GM12874 (cell line): ENCODE results near the gene AGAP3.

Experiments
- CTCF ChIP-seq: IDR thresholded peaks from 2 replicates; pipeline ENCODE4 v1.5.1; 2011; ENCODE audit warnings: low read depth, mild to moderate bottlenecking, control low read depth, low read length, moderate library complexity; ENCODE audit not compliant: insufficient read depth

The AGAP3 gene

DNA sequence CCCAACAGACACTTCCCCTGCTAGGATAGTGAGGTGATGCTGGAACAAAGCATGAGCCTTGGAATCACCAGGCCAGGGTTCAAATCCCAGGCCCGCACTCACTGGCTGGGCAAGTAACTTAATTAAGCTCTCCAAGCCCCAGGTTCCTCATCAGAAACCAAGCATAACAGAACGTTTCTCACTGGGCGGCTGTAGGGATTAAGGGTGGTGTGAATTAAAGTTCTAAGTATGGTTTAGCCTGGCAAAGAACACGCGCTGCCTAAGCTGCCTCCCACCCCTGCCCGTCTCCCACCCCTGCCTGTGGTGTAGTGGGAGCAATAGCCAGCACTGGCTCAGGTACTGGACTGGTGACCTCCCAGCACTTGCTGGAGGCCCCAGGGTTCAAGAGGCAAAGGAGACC lies 21.3 kb upstream of the AGAP3 start:
- TF ChIP-seq CTCF, result no peak

GRCh38 chr7:151065516-151065915 lies 20.8 kb upstream of the AGAP3 start:
- TF ChIP-seq CTCF, result no peak

- no peak for TF ChIP-seq CTCF
Measured at GRCh38 chr7:151066273-151066974, 19.9 kb upstream of the AGAP3 start.

DNA sequence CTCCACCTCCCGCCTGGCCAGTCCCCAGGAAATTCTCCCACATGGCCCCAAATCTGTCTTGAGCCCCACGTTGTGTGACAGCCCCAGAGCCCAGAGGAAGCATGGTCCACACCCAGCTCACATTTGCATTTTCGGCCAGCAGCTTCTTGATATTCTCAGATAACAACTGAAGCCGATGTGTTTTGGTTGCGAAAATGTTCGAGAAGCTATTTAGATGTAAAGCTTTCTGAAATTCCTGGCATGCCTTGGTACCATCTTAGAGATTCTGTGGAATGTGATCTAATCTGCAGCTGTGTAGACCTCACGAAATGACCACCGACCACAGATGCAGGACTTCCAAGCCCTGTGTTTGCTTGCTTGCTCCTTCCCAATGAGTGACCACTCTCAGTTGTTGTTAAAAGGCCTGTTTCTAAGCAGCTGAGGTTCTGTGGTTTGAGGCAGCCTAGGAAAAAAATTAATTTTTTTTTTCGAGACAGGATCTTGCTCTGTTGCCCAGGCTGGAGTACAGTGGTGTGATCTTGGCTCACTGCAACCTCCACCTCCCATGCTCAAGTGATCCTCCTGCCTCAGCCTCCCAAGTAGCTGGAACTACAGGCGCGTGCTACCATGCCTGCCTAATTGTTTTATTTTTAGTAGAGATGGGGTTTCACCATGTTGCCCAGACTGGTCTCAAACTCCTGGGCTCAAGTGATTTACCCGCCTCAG lies 18.1 kb upstream of the AGAP3 start:
- no peak for TF ChIP-seq CTCF

DNA sequence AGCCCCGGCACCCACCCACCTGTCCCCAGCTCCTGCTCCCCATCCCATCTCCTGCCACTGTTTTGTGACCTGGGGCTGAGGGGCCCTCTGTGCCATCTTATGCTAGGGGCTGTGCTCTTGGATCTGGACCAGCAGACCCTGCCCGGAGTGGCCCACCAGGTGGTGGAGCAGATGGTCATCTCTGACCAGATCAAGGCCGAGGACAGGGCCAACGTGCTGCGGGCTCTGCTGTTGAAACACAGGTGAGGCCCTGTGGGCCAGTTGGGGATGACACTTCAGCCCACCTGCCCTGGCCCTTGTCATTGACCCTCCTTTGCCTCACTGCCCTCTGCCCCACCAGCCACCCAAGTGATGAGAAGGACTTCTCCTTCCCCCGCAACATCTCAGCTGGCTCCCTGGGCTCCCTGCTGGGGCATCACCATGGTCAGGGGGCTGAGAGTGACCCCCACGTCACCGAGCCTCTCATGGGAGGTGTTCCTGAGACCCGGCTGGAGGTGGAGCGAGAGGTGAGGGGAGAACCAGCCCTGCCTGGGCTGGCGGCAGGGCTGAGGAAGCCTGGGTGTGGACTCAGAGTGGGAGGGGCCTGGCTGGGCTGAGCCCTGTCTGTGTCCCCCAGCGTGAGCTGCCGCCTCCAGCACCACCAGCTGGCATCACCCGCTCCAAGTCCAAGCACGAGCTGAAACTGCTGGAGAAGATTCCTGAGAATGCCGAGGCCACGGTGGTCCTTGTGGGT lies 16.3 kb upstream of the AGAP3 start:
- TF ChIP-seq CTCF, result no peak

DNA sequence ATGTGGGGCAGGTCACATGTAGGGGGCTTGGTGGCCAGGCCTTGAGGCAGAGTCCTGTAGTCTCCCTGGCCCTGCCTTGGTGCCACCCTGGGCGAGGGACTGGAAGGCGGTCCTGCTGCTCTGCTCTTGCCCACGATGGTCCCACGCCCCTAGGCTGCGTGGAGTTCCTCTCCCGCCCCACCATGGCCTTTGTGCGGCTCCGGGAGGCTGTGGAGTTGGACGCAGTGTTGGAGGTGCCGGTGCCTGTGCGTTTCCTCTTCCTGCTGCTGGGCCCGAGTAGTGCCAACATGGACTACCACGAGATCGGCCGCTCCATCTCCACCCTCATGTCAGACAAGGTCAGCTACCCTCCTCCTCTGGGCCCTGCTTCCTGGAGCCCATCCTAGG lies 15.7 kb upstream of the AGAP3 start:
- no peak for TF ChIP-seq CTCF

DNA sequence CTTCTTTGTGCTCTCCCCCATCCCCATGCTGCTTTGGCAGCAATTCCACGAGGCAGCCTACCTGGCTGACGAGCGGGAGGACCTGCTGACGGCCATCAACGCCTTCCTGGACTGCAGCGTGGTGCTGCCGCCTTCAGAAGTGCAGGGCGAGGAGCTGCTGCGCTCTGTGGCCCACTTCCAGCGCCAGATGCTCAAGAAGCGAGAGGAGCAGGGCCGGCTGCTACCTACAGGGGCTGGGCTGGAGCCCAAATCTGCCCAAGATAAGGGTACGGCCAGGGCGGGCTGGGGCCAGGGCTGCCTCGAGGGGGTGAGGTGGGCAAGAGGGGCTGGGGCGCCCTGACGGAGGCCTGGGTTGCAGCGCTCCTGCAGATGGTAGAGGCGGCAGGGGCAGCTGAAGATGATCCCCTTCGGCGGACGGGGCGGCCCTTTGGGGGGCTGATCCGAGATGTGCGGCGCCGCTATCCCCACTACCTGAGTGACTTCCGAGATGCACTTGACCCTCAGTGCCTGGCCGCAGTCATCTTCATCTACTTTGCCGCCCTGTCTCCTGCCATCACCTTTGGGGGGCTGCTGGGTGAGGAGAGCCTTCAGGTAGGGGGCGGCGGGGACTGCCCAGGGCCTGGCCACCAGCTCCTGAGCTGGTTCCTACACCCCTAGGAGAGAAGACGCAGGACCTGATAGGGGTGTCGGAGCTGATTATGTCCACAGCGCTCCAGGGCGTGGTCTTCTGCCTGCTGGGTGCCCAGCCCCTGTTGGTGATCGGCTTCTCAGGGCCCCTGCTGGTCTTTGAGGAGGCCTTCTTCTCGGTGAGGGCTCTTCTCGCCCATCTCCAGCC lies 15.0 kb upstream of the AGAP3 start:
- no peak for TF ChIP-seq CTCF
